Cardiac fibroblast (primary cell): ENCODE data around the gene ALDH7A1.
"Not testable (repeated sequence)": the region's sequence is repeated elsewhere in the genome, so short reads cannot be mapped to it uniquely, and the experiment has no call there.

Experiments used
- DNase-seq, 2 donors: peaks; one replicate each; pipeline versions ENCODE4 v3.0.0 to v3.0.0-alpha.2; 2010; ENCODE audit warnings: low read depth in 2 of 2
- H3K4me3 ChIP-seq, 2 donors: replicated peaks in 1 of 2; 1 replicate in 1 of 2; 2 replicates in 1 of 2; pipeline ENCODE4 v1.5.1; 2011; ENCODE audit warnings: low read depth in 2 of 2, low read length in 2 of 2, mild to moderate bottlenecking in 2 of 2, moderate library complexity in 1 of 2
- CTCF ChIP-seq: IDR thresholded peaks from one replicate; pipeline ENCODE4 v1.5.1; 2011; ENCODE audit warnings: low read depth, mild to moderate bottlenecking, low read length, inconsistent platforms

The ALDH7A1 gene

GRCh38 chr5:126525630-126526245 is 69.3 kb downstream of the ALDH7A1 start:
- TF ChIP-seq CTCF, result no peak
- DNase-seq, result peak; percentile 58 to 68
- H3K4me3 ChIP-seq, result no peak overlapping the region

GRCh38 chr5:126523818-126524510 is 71.1 kb downstream of the ALDH7A1 start:
- peak in 1 of 2 donors; percentile 50 for DNase-seq

GRCh38 chr5:126521130-126521529 is 73.9 kb downstream of the ALDH7A1 start:
- no peak for TF ChIP-seq CTCF
- DNase-seq, result no peak
- H3K4me3 ChIP-seq, result no peak overlapping the region

More at GRCh38 chr5:126523818-126524510, 71.1 kb downstream of the ALDH7A1 start:
- no peak for TF ChIP-seq CTCF
- no peak overlapping the region for H3K4me3 ChIP-seq

GRCh38 chr5:126520593-126520953 is 74.4 kb downstream of the ALDH7A1 start:
- H3K4me3 ChIP-seq, result no peak overlapping the region
- TF ChIP-seq CTCF, result no peak
- no peak for DNase-seq

- peak in 1 of 2 donors; percentile 63 for DNase-seq
- H3K4me3 ChIP-seq, result no peak overlapping the region
- no peak for TF ChIP-seq CTCF
Observed at GRCh38 chr5:126519637-126520592, 75.1 kb downstream of the ALDH7A1 start.

GRCh38 chr5:126519223-126519622 is 75.8 kb downstream of the ALDH7A1 start:
- H3K4me3 ChIP-seq, DNase-seq: not testable (repeated sequence)

- H3K4me3 ChIP-seq, result no peak overlapping the region
- no peak for DNase-seq
- TF ChIP-seq CTCF, result no peak
Observed at GRCh38 chr5:126516852-126517251, 78.2 kb downstream of the ALDH7A1 start.
